Right ventricle myocardium inferior (tissue), 1 donor: Measurements from ENCODE around the gene XYLT2. TPM values are rescaled to one million over a fixed set of nuclear protein-coding genes. Genes with fewer than 3 reads are reported as not detected.
"Not testable (repeated sequence)": the region's sequence is repeated elsewhere in the genome, so short reads cannot be mapped to it uniquely, and the experiment has no call there.

Source experiments
- ATAC-seq: fragments of 200-7000 bp; cut with Tn5 transposase; one replicate; pipeline ENCODE4 v1.9.1; 2020; ENCODE audit warnings: mild to moderate bottlenecking, moderate library complexity
- DNase-seq: peaks from one replicate; pipeline ENCODE4 v3.0.0; 2021; ENCODE audit errors: missing footprints
- intact Hi-C: fragments of 100-400 bp; cut with DNase I; formaldehyde crosslinking; loops from one replicate; pipeline ENCODE4 v1.11.0; 2022
- long read RNA-seq: library from polyadenylated mRNA; unstranded; transcript quantifications from one replicate; pipeline ENCODE4 v2.0.0, GENCODE V29; 2021
- total RNA-seq: library from RNA; stranded (reverse); fragmentation: NEBNext Ultra II Directional; extraction: Animal tissue kit (Norgen Biotek cat#: 25700); gene quantifications from one replicate; pipeline ENCODE4 v1.2.1, GENCODE V29; 2021
- donor health status: DM: no; HTN: yes; CAD: no; lungs with severe emphysema.

The XYLT2 gene
- 16.4 TPM for total RNA-seq
- long read RNA-seq, transcript XYLT2-201 (11 exons, 3,507 nt) = major isoform, 6 of 9 reads
- long read RNA-seq, partial matches to known transcripts = 3 of 9 reads
- long read RNA-seq, other reads (novel, unspliced or antisense) = 0 of 9 reads

- DNase-seq (peak; percentile 96), ATAC-seq (peak; percentile 93)
- intact Hi-C loops = no loop called here
These were observed at the start of gene XYLT2 for GRCh38 chr17:50345432-50346312. XYLT2 (plus strand) TSS chr17:50346126; CDS start chr17:50346141, 15 bp downstream.

- DNase-seq (peak; percentile 88), ATAC-seq (peak; percentile 86)
- intact Hi-C loops = loop anchor here (1.0 to 10.0 kb wide), 3 partner anchors 97 to 273 kb away; partner anchors contain the start of gene PDK2
These were observed 48.5 kb upstream of the XYLT2 start for GRCh38 chr17:50297407-50297865.

- ATAC-seq = no peak
- intact Hi-C loops = loop anchor here (10.0 kb wide), 1 partner anchor 273 kb away; no protein-coding TSS in a partner anchor
- no peak for DNase-seq
These were observed 47.9 kb upstream of the XYLT2 start for GRCh38 chr17:50298018-50298417.

- no peak for DNase-seq
- ATAC-seq = no peak
- intact Hi-C loops = loop anchor here (10.0 kb wide), 1 partner anchor 275 kb away; no protein-coding TSS in a partner anchor
These were observed 46.1 kb upstream of the XYLT2 start for GRCh38 chr17:50299776-50300175.

- ATAC-seq, DNase-seq, intact Hi-C loops: not testable (repeated sequence)
These were observed 45.1 kb upstream of the XYLT2 start for GRCh38 chr17:50300824-50301223.

GRCh38 chr17:50301891-50302584, 43.9 kb upstream of the XYLT2 start:
- intact Hi-C loops = no loop called here
- DNase-seq = no peak
- no peak for ATAC-seq

GRCh38 chr17:50303051-50303450, 42.9 kb upstream of the XYLT2 start:
- intact Hi-C loops = no loop called here
- ATAC-seq (no peak), DNase-seq (no peak)

- no peak for DNase-seq
- intact Hi-C loops = no loop called here
- ATAC-seq = no peak
These were observed 42.3 kb upstream of the XYLT2 start for GRCh38 chr17:50303596-50303995.

GRCh38 chr17:50304781-50305404, 41.0 kb upstream of the XYLT2 start:
- intact Hi-C loops = no loop called here
- ATAC-seq (no peak), DNase-seq (no peak)

GRCh38 chr17:50307654-50308053, 38.3 kb upstream of the XYLT2 start:
- ATAC-seq (no peak), DNase-seq (no peak)
- intact Hi-C loops = no loop called here

GRCh38 chr17:50308666-50309065, 37.3 kb upstream of the XYLT2 start:
- DNase-seq = no peak
- ATAC-seq = no peak
- intact Hi-C loops = no loop called here

GRCh38 chr17:50310455-50311111, 35.3 kb upstream of the XYLT2 start:
- intact Hi-C loops = no loop called here
- ATAC-seq (no peak), DNase-seq (no peak)

- DNase-seq (no peak), ATAC-seq (no peak)
- intact Hi-C loops = no loop called here
These were observed 34.8 kb upstream of the XYLT2 start for GRCh38 chr17:50311112-50311460.

GRCh38 chr17:50311483-50311882, 34.4 kb upstream of the XYLT2 start:
- DNase-seq = no peak
- no peak for ATAC-seq
- intact Hi-C loops = no loop called here

GRCh38 chr17:50312308-50312707, 33.6 kb upstream of the XYLT2 start:
- ATAC-seq = peak; percentile 39

GRCh38 chr17:50314456-50315011, 31.4 kb upstream of the XYLT2 start:
- DNase-seq = no peak
- intact Hi-C loops = no loop called here
- ATAC-seq = no peak

More at GRCh38 chr17:50312308-50312707, 33.6 kb upstream of the XYLT2 start:
- intact Hi-C loops = no loop called here
- DNase-seq = no peak

GRCh38 chr17:50316016-50316587, 29.8 kb upstream of the XYLT2 start:
- ATAC-seq (no peak), DNase-seq (no peak)
- intact Hi-C loops = no loop called here

GRCh38 chr17:50316660-50317059, 29.3 kb upstream of the XYLT2 start:
- ATAC-seq, DNase-seq, intact Hi-C loops: not testable (repeated sequence)
